ENCODE results near the gene GTF2A2. TPM values are rescaled to one million over a fixed set of nuclear protein-coding genes. Genes with fewer than 3 reads are reported as not detected.

The GTF2A2 gene
- polyA plus RNA-seq, 1 of the 3 experiments (the other 2 are of a cell fraction): 77.4 TPM

- Histone ChIP-seq H3K9me3 (no peaks in the 10 kb centered on the region), H3K36me3 (replicated peaks in 1 of 2; ENCODE audit: control insufficient read depth in 1 of 2, insufficient read depth in 2 of 2, low read length in 1 of 2) (no peaks in the 10 kb centered on the region), H3K4me1 (ENCODE audit: control insufficient read depth in 1 of 2, insufficient read depth in 2 of 2, low read depth in 1 of 2, low read length in 1 of 2) (no peaks in the 10 kb centered on the region), H3F3A (replicated peaks; ENCODE audit: insufficient read depth) (peaks cover 4% of the 10 kb centered on the region), H3K9ac (peak overlapping the region; percentile 18; the same call in 1 of the 2 replicates), H3K4me2 (no peak overlapping the region), H4K20me1 (ENCODE audit: insufficient read depth) (no peaks in the 10 kb centered on the region), H3K27ac (ENCODE audit: low read depth in 2 of 2, low read length in 1 of 2) (peak overlapping the region in 1 of 2 experiments; percentile 26; a peak in 2 of 4 replicates), H3K27me3 (ENCODE audit: insufficient read depth) (no peaks in the 10 kb centered on the region), H3K9me2 (no peaks in the 10 kb centered on the region), H3K4me3 (ENCODE audit: low read depth in 2 of 2, low read length in 1 of 2) (no peak overlapping the region), H3K79me2 (ENCODE audit: insufficient read depth) (no peaks in the 10 kb centered on the region), H2AFZ (ENCODE audit: low read depth) (0 out of 2 replicates have a peak overlapping the region, but pooled peaks have one; percentile 24)
- TF ChIP-seq FOSL2 (IDR thresholded peaks at IDR 0.05; ENCODE audit: borderline replicate concordance, low read depth) (no peak), YY1 (IDR thresholded peaks at IDR 0.05; ENCODE audit: low read depth) (no peak), SMC3 (IDR thresholded peaks at IDR 0.05; ENCODE audit: low read depth, low read length) (no peak), RFX5 (IDR thresholded peaks at IDR 0.05; ENCODE audit: low read length) (no peak), FOXJ3 (CRISPR knock-in tag; IDR thresholded peaks at IDR 0.05) (no peak), PBX3 (IDR thresholded peaks at IDR 0.05) (no peak), NRF1 (IDR thresholded peaks at IDR 0.05; ENCODE audit: low read depth, low read length) (no peak)
- POLR2A ChIA-PET: no interaction called here
- CTCF ChIA-PET: interaction anchor here (0.6 to 1.7 kb wide), 2 partner anchors 9 to 348 kb away, joined by 3 to 4 read pairs; no protein-coding TSS in a partner anchor
- no peak for DNase-seq
- WGBS (ENCODE audit: low lambda C conversion rate): 34% methylated on average over 3 of the region's 3 CpGs
Observed at GRCh38 chr15:59594493-59594942, 62.8 kb downstream of the GTF2A2 start.

- no peak for DNase-seq
- TF ChIP-seq NFIC (IDR thresholded peaks at IDR 0.05; ENCODE audit: borderline replicate concordance) (no peak), CTCF (IDR thresholded peaks at IDR 0.05) (no peak), NRF1 (IDR thresholded peaks at IDR 0.05; ENCODE audit: low read depth, low read length) (no peak), GABPA (IDR thresholded peaks at IDR 0.05; ENCODE audit: low read depth) (no peak), IRF3 (IDR thresholded peaks at IDR 0.05; ENCODE audit: low read depth, low read length) (no peak)
- H3K27me3 ChIP-seq (ENCODE audit: insufficient read depth): no peaks in the 10 kb centered on the region
- H3K9me3 ChIP-seq: no peaks in the 10 kb centered on the region
- POLR2A ChIA-PET: no interaction called here
- no peaks in the 10 kb centered on the region for H3K36me3 ChIP-seq (replicated peaks in 1 of 2; ENCODE audit: control insufficient read depth in 1 of 2, insufficient read depth in 2 of 2, low read length in 1 of 2)
- no peak overlapping the region for H3K27ac ChIP-seq (ENCODE audit: low read depth in 2 of 2, low read length in 1 of 2)
- H3K4me2 ChIP-seq: no peak overlapping the region
- no peaks in the 10 kb centered on the region for H3K9me2 ChIP-seq
- peaks cover 4% of the 10 kb centered on the region for H3F3A ChIP-seq (replicated peaks; ENCODE audit: insufficient read depth)
- H3K4me1 ChIP-seq (ENCODE audit: control insufficient read depth in 1 of 2, insufficient read depth in 2 of 2, low read depth in 1 of 2, low read length in 1 of 2): no peaks in the 10 kb centered on the region
- no peak overlapping the region for H3K9ac ChIP-seq
- WGBS (ENCODE audit: low lambda C conversion rate): 35% methylated on average over 2 of the region's 2 CpGs
- H3K4me3 ChIP-seq (ENCODE audit: low read depth in 2 of 2, low read length in 1 of 2): no peak overlapping the region
- H3K79me2 ChIP-seq (ENCODE audit: insufficient read depth): no peaks in the 10 kb centered on the region
- no peaks in the 10 kb centered on the region for H4K20me1 ChIP-seq (ENCODE audit: insufficient read depth)
- CTCF ChIA-PET: interaction anchor here (1.0 kb wide), 1 partner anchor 58 kb away, joined by 3 read pairs; no protein-coding TSS in a partner anchor
- H2AFZ ChIP-seq (ENCODE audit: low read depth): no peak overlapping the region
Observed at GRCh38 chr15:59591356-59591755, 66.0 kb downstream of the GTF2A2 start.

Measured in SK-N-SH (cell line).